Measurements from ENCODE around the gene GLT1D1.

DNA sequence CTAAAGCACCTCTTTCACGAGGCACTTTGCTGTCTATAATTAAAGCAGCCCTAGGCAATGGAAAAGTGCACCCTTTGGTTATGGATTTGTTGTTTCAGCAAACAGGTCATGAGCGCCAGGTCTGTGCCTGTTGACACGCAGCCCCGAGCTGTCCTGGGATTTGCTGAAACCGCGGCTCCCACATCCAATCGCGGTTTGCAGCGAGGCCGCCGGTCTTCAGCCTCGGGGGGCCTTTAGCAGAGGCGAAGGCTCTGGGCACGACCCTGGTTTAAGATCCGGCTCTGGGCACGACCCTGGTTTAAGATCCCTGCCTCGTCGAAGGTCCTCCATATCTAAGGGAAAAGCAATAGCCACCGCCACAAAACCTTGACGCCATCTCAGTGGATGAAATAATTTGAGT, 79.2 kb downstream of the GLT1D1 start:
- TF ChIP-seq CTCF (IDR thresholded peaks at IDR 0.05) (no peak), POLR2A (IDR thresholded peaks at IDR 0.05) (no peak)

Measured in esophagus squamous epithelium (tissue), 4 donors.